Bronchial epithelial cell (primary cell): Measurements from ENCODE around the gene CSNK1D. TPM values are rescaled to one million over a fixed set of nuclear protein-coding genes. Genes with fewer than 3 reads are reported as not detected.
A peak's percentile ranks its signal among the peaks of the same experiment; 100 is the strongest.

Experiments used
- DNase-seq: peaks from one replicate; pipeline ENCODE4 v3.0.0-alpha.2; 2010; ENCODE audit warnings: low read depth
- FAIRE-seq: peaks from 2 replicates; lab custom pipeline; 2011; peaks lifted over from hg19 to GRCh38; lab: Jason Lieb, UNC
- H3K27me3 ChIP-seq: 2 replicates; pipeline ENCODE4 v1.5.1; 2011; ENCODE audit warnings: low read length; ENCODE audit not compliant: control insufficient read depth, insufficient read depth
- H3K36me3 ChIP-seq: 2 replicates; pipeline ENCODE4 v1.5.1; 2011; ENCODE audit warnings: low read length; ENCODE audit not compliant: control insufficient read depth, insufficient read depth
- H3K4me3 ChIP-seq: 2 replicates; pipeline ENCODE4 v1.5.1; 2011; ENCODE audit warnings: mild to moderate bottlenecking, low read depth, low read length, control low read depth
- CTCF ChIP-seq: IDR thresholded peaks from 2 replicates; pipeline ENCODE4 v1.5.1; 2011; ENCODE audit warnings: mild to moderate bottlenecking, moderate library complexity, low read length, control low read depth, inconsistent platforms; ENCODE audit not compliant: insufficient read depth, severe bottlenecking
- total RNA-seq: library from RNA; depleted of rRNA; stranded (reverse); fragments of >200 nt; gene quantifications from 2 replicates; pipeline ENCODE4 v1.2.1, GENCODE V29; 2014

CSNK1D gene
- total RNA-seq, 1 donor from 2014 or later, result 72.4 TPM

- Histone ChIP-seq H3K4me3 (peak overlapping the region; percentile 17), H3K36me3 (no peaks in the 10 kb centered on the region), H3K27me3 (no peaks in the 10 kb centered on the region)
- FAIRE-seq (no peak), DNase-seq (no peak)
- TF ChIP-seq CTCF, result no peak
These were observed 23.2 kb upstream of the CSNK1D start for GRCh38 chr17:82296511-82297279.

GRCh38 chr17:82295472-82295814, 21.9 kb upstream of the CSNK1D start:
- no peaks in the 10 kb centered on the region for H3K36me3 ChIP-seq
- H3K27me3 ChIP-seq, result no peaks in the 10 kb centered on the region
- no peak for DNase-seq
- no peak overlapping the region for H3K4me3 ChIP-seq
- no peak for FAIRE-seq
- no peak for TF ChIP-seq CTCF

GRCh38 chr17:82294064-82294773, 20.7 kb upstream of the CSNK1D start:
- Histone ChIP-seq H3K36me3 (no peaks in the 10 kb centered on the region), H3K27me3 (no peaks in the 10 kb centered on the region), H3K4me3 (peak overlapping the region; percentile 36)
- FAIRE-seq (no peak), DNase-seq (peak; percentile 48)
- TF ChIP-seq CTCF, result no peak

GRCh38 chr17:82292251-82293154, 19.0 kb upstream of the CSNK1D start:
- FAIRE-seq (peak; percentile 28), DNase-seq (peak; percentile 95)
- Histone ChIP-seq H3K36me3 (no peaks in the 10 kb centered on the region), H3K4me3 (peak overlapping the region; percentile 64), H3K27me3 (no peaks in the 10 kb centered on the region)
- no peak for TF ChIP-seq CTCF

GRCh38 chr17:82291582-82292250, 18.2 kb upstream of the CSNK1D start:
- peak overlapping the region; percentile 64 for H3K4me3 ChIP-seq
- FAIRE-seq (no peak), DNase-seq (no peak)
- H3K36me3 ChIP-seq, result no peaks in the 10 kb centered on the region
- H3K27me3 ChIP-seq, result no peaks in the 10 kb centered on the region
- TF ChIP-seq CTCF, result no peak
